ENCODE data around the gene CD2BP2. TPM values are rescaled to one million over a fixed set of nuclear protein-coding genes. Genes with fewer than 3 reads are reported as not detected.
"Not testable (repeated sequence)": the region's sequence is repeated elsewhere in the genome, so short reads cannot be mapped to it uniquely, and the experiment has no call there.

CD2BP2 gene
- total and polyA plus RNA-seq, 12 donors: 27.5 to 95.8 (median 73.0) TPM

DNA sequence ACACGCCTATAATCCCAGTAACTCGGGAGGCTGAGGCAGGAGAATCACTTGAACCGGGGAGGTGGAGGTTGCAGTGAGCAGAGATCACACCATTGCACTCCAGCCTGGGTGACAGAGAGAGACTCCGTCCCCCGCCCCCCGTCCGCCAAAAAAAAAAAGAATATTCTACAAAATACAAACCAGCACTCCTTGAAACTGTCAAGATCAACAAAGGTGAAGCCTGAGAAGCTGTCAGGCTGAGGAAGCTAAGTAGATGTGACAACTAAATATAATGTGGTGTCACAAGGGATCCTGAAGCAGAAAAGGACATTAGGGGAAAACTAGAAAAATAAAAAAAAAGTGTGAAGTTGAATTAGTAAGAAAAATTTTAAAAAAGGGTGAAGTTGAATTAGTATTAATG is 6.2 kb downstream of the CD2BP2 start:
- 87 to 94% (median 92%) methylated on average over 7 of the region's 7 CpGs for WGBS, 4 donors
- peak in 1 of 7 donors; percentile 8 for DNase-seq
- H3K36me3 ChIP-seq (replicated peaks in 1 of 2): peaks cover 0 to 35% of the 10 kb centered on the region in 2 donors
- H3K27ac ChIP-seq: no peak overlapping the region
- TF ChIP-seq POLR2A (IDR thresholded peaks at IDR 0.05): no peak
- TF ChIP-seq, protein P1, sequence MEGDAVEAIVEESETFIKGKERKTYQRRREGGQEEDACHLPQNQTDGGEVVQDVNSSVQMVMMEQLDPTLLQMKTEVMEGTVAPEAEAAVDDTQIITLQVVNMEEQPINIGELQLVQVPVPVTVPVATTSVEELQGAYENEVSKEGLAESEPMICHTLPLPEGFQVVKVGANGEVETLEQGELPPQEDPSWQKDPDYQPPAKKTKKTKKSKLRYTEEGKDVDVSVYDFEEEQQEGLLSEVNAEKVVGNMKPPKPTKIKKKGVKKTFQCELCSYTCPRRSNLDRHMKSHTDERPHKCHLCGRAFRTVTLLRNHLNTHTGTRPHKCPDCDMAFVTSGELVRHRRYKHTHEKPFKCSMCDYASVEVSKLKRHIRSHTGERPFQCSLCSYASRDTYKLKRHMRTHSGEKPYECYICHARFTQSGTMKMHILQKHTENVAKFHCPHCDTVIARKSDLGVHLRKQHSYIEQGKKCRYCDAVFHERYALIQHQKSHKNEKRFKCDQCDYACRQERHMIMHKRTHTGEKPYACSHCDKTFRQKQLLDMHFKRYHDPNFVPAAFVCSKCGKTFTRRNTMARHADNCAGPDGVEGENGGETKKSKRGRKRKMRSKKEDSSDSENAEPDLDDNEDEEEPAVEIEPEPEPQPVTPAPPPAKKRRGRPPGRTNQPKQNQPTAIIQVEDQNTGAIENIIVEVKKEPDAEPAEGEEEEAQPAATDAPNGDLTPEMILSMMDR (IDR thresholded peaks at IDR 0.05): no peak
- intact Hi-C loops (cut with DNase I): no loop called here
- H3K9me3 ChIP-seq (replicated peaks in 1 of 3): no peaks in the 10 kb centered on the region
- peaks cover 21 to 23% of the 10 kb centered on the region in 2 donors for H3K4me1 ChIP-seq (replicated peaks in 1 of 2)
- no peak overlapping the region for H3K4me3 ChIP-seq
- H3K27me3 ChIP-seq: no peaks in the 10 kb centered on the region

DNA sequence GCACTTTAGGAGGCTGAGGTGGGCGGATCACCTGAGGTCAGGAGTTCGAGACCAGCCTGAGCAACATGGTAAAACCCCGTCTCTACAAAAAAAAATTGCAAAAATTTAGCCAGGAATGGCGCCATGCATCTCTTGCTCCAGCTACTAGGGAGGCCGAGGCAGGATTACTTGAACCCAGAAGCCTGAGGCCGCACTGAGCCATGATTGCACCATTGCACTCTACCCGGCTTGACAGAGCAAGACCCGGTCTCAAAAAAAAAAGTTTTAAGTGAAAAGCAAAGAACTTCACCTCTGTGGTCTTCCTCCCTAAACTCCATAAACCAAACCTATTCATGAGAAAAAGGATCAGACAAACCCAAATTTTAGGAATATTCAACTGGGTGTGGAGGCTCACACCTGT is 7.0 kb downstream of the CD2BP2 start:
- Histone ChIP-seq H3K4me3 (no peak overlapping the region), H3K36me3 (replicated peaks in 1 of 2) (peaks cover 0 to 28% of the 10 kb centered on the region in 2 donors), H3K4me1 (replicated peaks in 1 of 2) (peaks cover 18 to 19% of the 10 kb centered on the region in 2 donors), H3K27me3 (no peaks in the 10 kb centered on the region), H3K9me3 (replicated peaks in 1 of 3) (no peaks in the 10 kb centered on the region), H3K27ac (no peak overlapping the region)
- TF ChIP-seq, protein P1 (IDR thresholded peaks at IDR 0.05): no peak
- peak in 2 of 7 donors; percentile 14 to 43 for DNase-seq
- 93 to 97% (median 94%) methylated on average over 7 to 8 of the region's 8 CpGs for WGBS, 4 donors
- intact Hi-C loops (cut with DNase I): no loop called here

DNA sequence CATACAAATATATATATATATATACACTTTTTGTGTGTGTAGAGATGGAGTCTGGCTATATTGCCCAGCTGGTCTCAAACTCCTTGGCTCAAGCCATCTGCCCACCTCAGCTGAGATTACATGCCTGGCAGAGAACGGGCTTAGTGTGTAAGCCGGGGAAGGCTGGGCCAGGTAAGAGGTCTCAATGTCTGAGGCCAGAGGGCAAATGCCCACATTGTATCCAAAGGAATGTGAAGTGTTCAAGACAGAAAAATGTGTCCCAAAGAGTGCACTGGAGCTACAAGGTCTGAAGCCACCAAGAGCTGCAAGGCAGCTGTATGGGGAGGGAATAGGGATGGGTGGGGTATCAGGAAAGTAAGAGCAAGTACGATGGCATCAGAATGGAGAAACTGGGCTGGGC is 8.8 kb downstream of the CD2BP2 start:
- Histone ChIP-seq H3K27ac (no peak overlapping the region), H3K4me1 (replicated peaks in 1 of 2) (peaks cover under 1 to 1% of the 10 kb centered on the region in 2 donors), H3K4me3 (no peak overlapping the region), H3K36me3 (replicated peaks in 1 of 2) (peaks cover 0 to 12% of the 10 kb centered on the region in 2 donors), H3K27me3 (no peaks in the 10 kb centered on the region), H3K9me3 (replicated peaks in 1 of 3) (no peaks in the 10 kb centered on the region)
- DNase-seq: peak in 1 of 7 donors; percentile 35
- WGBS, 4 donors: 92 to 99% (median 93%) methylated on average over 3 of the region's 3 CpGs
- no peak for TF ChIP-seq POLR2A (IDR thresholded peaks at IDR 0.05)
- TF ChIP-seq, protein P1 (IDR thresholded peaks at IDR 0.05): no peak
- intact Hi-C loops (cut with DNase I): no loop called here

DNA sequence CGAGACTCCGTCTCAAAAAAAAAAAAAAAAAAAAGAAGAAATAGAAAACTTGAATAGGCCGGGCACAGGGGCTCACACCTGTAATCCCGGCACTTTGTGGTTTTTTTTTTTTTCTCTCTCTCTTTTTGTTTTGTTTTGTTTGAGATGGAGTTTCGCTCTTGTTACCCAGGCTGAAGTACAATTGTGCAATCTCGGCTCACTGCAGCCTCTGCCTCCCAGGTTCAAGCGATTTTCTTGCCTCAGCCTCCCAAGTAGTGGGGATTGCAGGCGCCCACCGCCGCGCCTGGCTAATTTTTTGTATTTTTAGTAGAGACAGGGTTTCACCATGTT is 11.7 kb downstream of the CD2BP2 start:
- DNase-seq; H3K27ac ChIP-seq; H3K36me3 ChIP-seq (replicated peaks in 1 of 2); intact Hi-C loops (cut with DNase I); H3K4me1 ChIP-seq (replicated peaks in 1 of 2); H3K9me3 ChIP-seq (replicated peaks in 1 of 3); H3K4me3 ChIP-seq; H3K27me3 ChIP-seq: not testable (repeated sequence)
- WGBS, 4 donors: 89 to 95% (median 94%) methylated on average over 11 of the region's 11 CpGs

DNA sequence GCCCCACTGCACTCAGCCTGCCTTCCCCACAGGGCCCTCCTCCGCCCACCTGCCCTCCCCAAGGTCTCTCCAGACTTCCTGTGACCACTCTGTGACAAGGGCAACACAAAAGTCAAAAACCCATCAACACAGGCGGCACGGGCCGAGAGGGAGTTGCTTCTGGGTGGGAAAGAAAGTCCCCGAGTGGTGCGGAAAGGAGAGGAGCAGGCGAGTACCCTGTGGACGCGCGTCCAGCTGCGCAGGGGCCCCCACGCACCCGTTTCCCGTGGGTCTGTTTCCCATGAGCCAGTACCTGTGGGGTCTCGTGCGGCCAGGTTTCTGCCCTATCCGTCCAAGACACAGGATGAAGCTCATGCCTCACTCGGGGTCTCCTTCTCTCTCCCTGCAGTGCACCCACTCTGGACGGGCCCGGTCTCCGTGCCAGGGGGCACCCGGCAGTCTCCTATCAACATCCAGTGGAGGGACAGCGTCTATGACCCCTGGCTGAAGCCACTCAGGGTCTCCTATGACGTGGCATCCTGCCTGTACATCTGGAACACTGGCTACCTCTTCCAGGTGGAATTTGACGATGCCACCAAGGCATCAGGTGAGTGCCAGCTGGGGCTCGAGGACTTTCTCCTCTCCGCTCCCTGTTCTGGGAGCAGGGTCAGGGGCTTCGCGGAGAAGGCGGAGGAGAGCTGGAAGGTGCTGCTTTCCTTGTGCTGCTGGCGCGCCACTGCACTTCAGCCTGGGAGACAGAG is 12.2 kb downstream of the CD2BP2 start:
- intact Hi-C loops (cut with DNase I): no loop called here
- 88 to 95% (median 89%) methylated on average over 22 to 32 of the region's 32 CpGs for WGBS, 4 donors
- Histone ChIP-seq H3K9me3 (replicated peaks in 1 of 3) (no peaks in the 10 kb centered on the region), H3K36me3 (replicated peaks in 1 of 2) (no peaks in the 10 kb centered on the region), H3K4me3 (no peak overlapping the region), H3K4me1 (replicated peaks in 1 of 2) (no peaks in the 10 kb centered on the region), H3K27me3 (no peaks in the 10 kb centered on the region), H3K27ac (no peak overlapping the region)
- no peak for TF ChIP-seq POLR2A (IDR thresholded peaks at IDR 0.05)
- TF ChIP-seq, protein P1 (IDR thresholded peaks at IDR 0.05): no peak
- DNase-seq: peak in 1 of 7 donors; percentile 48

DNA sequence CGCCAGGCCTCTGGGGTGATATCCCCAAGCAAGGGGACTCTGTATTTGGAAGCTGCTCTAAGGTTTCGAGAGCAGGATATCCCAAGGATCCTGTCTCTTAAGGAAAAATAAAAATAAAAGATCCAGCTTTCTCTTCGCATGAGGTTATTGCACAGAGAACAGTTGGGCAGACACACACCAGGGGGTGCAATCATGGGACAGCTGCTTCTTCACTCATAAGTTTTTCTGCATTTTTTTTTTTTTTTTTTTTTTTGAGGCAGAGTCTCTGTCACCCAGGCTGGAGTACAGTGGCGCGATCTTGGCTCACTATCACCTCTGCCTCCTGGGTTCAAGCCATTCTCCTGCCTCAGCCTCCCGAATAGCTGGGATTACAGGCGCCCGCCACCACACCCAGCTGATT is 13.1 kb downstream of the CD2BP2 start:
- H3K27ac ChIP-seq; H3K9me3 ChIP-seq (replicated peaks in 1 of 3); H3K4me3 ChIP-seq; H3K27me3 ChIP-seq; intact Hi-C loops (cut with DNase I); H3K36me3 ChIP-seq (replicated peaks in 1 of 2); H3K4me1 ChIP-seq (replicated peaks in 1 of 2): not testable (repeated sequence)
- 86 to 90% (median 89%) methylated on average over 8 of the region's 8 CpGs for WGBS, 4 donors
- DNase-seq: peak in 1 of 7 donors; percentile 36

Data from adrenal gland (tissue), 12 donors.